ENCODE results near the gene GNPTG. TPM values are rescaled to one million over a fixed set of nuclear protein-coding genes. Genes with fewer than 3 reads are reported as not detected.

GNPTG gene
- total RNA-seq, 4 donors from 2014 or later = 53.8 to 130 (median 79.1) TPM

DNA sequence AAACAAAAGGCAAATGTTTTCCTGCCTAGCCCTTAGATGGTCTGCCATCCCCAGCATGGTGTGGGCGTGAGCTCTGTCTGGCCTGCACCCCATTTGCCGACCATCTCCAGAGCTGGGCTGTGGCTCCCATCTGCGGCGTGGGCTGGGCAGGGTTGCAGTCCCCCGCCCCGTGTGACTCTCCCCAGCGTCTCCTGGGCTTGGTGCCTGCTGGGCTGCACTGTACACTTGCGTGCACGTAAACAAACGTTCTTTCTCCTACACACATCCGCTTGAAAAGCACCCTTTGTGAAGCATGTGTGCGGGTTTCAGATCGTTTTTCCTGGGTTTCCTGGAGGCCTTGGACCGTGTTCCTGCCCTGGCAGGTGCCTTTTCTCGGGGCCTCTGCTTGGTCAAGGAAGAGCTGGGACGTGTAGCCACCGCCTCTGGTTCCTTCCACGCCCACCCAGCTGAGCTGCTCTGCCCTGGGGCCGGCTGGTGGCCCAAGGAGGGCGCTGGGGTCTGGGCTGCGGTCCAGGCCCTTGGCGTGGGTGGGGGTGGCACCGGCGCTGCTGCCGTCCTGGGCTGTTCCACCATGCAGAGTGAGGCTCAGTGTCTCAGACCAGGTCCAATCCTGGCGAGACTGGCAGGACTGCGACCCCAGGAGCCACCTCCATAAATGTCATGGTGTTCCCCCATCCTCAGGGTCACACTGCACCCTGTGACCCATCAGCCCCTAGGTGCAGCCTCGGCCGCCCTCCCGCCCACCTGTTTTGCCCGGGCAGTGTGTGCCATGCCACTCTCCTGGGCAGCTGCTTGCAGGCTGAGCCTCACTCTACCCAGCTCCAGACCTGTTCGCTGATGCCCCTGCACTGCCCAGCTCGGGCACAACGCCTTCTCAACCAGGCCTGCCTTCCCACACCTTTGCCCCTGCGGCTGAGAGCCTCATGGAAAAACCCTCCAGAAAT lies 28.2 kb upstream of the GNPTG start:
- WGBS, 2 donors (ENCODE audit: low coverage in 1 of 2) = 85% methylated on average over 35 of the region's 35 CpGs; no CpG with 5 or more reads in 1 of the 2 donors
- Histone ChIP-seq H3K4me3 (no peak overlapping the region), H3K27me3 (no peaks in the 10 kb centered on the region), H3K27ac (no peak overlapping the region), H3K36me3 (peaks cover 0 to 44% (median 18%) of the 10 kb centered on the region in 4 donors), H3K4me1 (no peaks in the 10 kb centered on the region), H3K9me3 (no peaks in the 10 kb centered on the region)
- no peak for DNase-seq
- in situ Hi-C loops (cut with MboI; ENCODE audit: low pct_ligation_motif_present in 1 of 4, low pct_unique_long_range_greater_than_20kb in 1 of 4, low sequenced_read_pairs in 3 of 4) (no loop called here), intact Hi-C loops (cut with DNase I; ENCODE audit: low total_unique reads) (no loop called here)
- no peak for TF ChIP-seq POLR2A (IDR thresholded peaks at IDR 0.05)
- no peak for TF ChIP-seq EP300 (IDR thresholded peaks at IDR 0.05; ENCODE audit: low read depth)
- TF ChIP-seq, protein P1, sequence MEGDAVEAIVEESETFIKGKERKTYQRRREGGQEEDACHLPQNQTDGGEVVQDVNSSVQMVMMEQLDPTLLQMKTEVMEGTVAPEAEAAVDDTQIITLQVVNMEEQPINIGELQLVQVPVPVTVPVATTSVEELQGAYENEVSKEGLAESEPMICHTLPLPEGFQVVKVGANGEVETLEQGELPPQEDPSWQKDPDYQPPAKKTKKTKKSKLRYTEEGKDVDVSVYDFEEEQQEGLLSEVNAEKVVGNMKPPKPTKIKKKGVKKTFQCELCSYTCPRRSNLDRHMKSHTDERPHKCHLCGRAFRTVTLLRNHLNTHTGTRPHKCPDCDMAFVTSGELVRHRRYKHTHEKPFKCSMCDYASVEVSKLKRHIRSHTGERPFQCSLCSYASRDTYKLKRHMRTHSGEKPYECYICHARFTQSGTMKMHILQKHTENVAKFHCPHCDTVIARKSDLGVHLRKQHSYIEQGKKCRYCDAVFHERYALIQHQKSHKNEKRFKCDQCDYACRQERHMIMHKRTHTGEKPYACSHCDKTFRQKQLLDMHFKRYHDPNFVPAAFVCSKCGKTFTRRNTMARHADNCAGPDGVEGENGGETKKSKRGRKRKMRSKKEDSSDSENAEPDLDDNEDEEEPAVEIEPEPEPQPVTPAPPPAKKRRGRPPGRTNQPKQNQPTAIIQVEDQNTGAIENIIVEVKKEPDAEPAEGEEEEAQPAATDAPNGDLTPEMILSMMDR (IDR thresholded peaks at IDR 0.05) = no peak

DNA sequence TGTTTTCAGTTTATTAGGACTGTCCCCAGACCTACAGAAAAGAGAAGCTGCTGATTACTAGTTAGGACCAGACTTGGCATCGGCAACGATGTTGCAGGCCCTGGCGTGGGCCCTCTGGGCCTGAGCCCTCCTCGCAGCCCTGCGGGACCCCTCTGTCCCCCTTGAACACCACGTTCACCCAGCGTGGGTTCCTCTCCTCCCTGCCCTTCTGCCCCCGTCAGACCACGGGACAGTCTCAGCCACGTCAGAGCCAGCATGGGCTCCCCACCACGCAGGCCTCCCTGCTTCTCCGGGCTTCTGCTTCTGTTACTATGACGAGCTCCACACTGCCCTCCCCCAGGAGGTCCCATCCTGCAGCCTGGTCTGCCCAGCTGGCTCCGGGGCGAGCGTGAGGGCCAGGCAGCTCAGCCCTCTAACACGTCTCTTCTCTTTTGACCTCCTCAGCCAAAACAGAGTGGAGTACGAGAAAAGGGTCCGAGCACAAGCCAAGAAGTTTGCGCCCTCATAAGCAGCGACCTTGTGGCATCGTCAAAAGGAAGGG lies 27.4 kb upstream of the GNPTG start:
- in situ Hi-C loops (cut with MboI; ENCODE audit: low pct_ligation_motif_present in 1 of 4, low pct_unique_long_range_greater_than_20kb in 1 of 4, low sequenced_read_pairs in 3 of 4) (no loop called here), intact Hi-C loops (cut with DNase I; ENCODE audit: low total_unique reads) (no loop called here)
- no peaks in the 10 kb centered on the region for H3K9me3 ChIP-seq
- DNase-seq = no peak
- H3K27me3 ChIP-seq = no peaks in the 10 kb centered on the region
- peaks cover 0 to 36% (median 16%) of the 10 kb centered on the region in 4 donors for H3K36me3 ChIP-seq
- no peaks in the 10 kb centered on the region for H3K4me1 ChIP-seq
- TF ChIP-seq EP300 (IDR thresholded peaks at IDR 0.05; ENCODE audit: low read depth) (no peak), POLR2A (IDR thresholded peaks at IDR 0.05) (no peak), POLR2AphosphoS5 (IDR thresholded peaks at IDR 0.05) (no peak)
- TF ChIP-seq, protein P1 (IDR thresholded peaks at IDR 0.05) = no peak
- no peak overlapping the region for H3K27ac ChIP-seq
- no peak overlapping the region for H3K4me3 ChIP-seq
- 81 to 87% methylated on average over 9 to 22 of the region's 22 CpGs for WGBS, 2 donors (ENCODE audit: low coverage in 1 of 2)

DNA sequence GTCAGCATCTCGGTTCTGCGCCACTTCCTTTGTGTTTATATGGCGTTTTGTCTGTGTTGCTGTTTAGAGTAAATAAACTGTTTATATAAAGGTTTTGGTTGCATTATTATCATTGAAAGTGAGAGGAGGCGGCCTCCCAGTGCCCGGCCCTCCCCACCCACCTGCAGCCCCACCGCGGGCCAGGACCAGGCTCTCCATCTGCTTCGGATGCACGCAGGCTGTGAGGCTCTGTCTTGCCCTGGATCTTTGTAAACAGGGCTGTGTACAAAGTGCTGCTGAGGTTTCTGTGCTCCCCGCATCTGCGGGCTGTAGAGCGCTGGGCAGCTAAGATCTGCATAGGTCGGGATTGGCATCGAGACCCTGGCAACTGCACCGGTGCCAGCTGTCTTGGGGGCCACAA lies 26.5 kb upstream of the GNPTG start:
- Histone ChIP-seq H3K36me3 (peaks cover 0 to 27% (median 11%) of the 10 kb centered on the region in 4 donors), H3K27ac (peak overlapping the region in 2 of 4 donors; percentile 25 to 51), H3K4me3 (no peak overlapping the region), H3K9me3 (no peaks in the 10 kb centered on the region), H3K4me1 (no peaks in the 10 kb centered on the region), H3K27me3 (no peaks in the 10 kb centered on the region)
- intact Hi-C loops (cut with DNase I; ENCODE audit: low total_unique reads) = no loop called here
- no peak for TF ChIP-seq EP300 (IDR thresholded peaks at IDR 0.05; ENCODE audit: low read depth)
- no peak for TF ChIP-seq POLR2AphosphoS5 (IDR thresholded peaks at IDR 0.05)
- TF ChIP-seq, protein P1 (IDR thresholded peaks at IDR 0.05) = no peak
- 88% methylated on average over 15 of the region's 15 CpGs; no CpG with 5 or more reads in 1 of the 2 donors for WGBS, 2 donors (ENCODE audit: low coverage in 1 of 2)
- in situ Hi-C loops (cut with MboI; ENCODE audit: low pct_ligation_motif_present in 1 of 4, low pct_unique_long_range_greater_than_20kb in 1 of 4, low sequenced_read_pairs in 3 of 4) = no loop called here
- no peak for DNase-seq

DNA sequence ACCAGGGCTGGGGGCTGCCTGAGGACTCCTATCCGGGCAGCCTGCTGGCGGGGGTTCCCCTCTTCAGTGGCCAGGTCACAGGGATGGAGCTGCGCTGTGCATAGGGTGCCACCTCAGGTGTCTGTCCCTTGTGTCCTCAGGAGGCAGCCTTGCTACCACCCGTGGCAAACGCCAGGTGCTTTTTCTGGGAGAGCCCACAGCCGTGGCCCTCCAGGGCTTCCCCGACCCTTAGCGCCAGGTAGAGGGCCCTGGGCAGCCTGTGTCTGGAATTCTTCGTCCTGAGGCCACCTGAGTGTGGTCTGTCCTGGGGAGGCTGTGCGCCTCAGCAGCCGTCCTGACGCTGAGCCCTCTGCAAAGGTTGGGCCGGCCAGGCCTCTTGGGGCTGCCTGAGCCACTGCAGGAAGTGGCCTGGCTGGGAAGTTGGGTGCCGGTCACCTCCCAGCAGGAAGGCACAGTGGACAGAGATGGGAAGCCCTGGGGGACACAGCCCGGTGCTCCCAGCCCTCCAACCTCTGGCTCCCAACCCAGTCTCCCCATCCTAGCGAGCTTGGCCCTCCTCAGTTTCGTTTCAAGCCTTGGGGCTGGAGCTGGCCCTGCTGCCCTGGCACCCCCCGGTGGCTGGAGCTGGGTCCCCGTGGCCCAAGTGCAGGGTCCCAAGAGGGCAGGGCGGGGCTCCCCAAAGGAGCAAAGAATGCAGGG lies 25.9 kb upstream of the GNPTG start:
- Histone ChIP-seq H3K36me3 (peaks cover 0 to 22% (median 9%) of the 10 kb centered on the region in 4 donors), H3K4me1 (no peaks in the 10 kb centered on the region), H3K9me3 (no peaks in the 10 kb centered on the region), H3K4me3 (no peak overlapping the region), H3K27me3 (peaks cover under 1% of the 10 kb centered on the region), H3K27ac (peak overlapping the region in 2 of 4 donors; percentile 25 to 51)
- intact Hi-C loops (cut with DNase I; ENCODE audit: low total_unique reads) = no loop called here
- in situ Hi-C loops (cut with MboI; ENCODE audit: low pct_ligation_motif_present in 1 of 4, low pct_unique_long_range_greater_than_20kb in 1 of 4, low sequenced_read_pairs in 3 of 4) = no loop called here
- 65% methylated on average over 18 of the region's 20 CpGs; no CpG with 5 or more reads in 1 of the 2 donors for WGBS, 2 donors (ENCODE audit: low coverage in 1 of 2)
- TF ChIP-seq, protein P1 (IDR thresholded peaks at IDR 0.05) = no peak
- TF ChIP-seq POLR2A (IDR thresholded peaks at IDR 0.05) (no peak), POLR2AphosphoS5 (IDR thresholded peaks at IDR 0.05) (no peak), EP300 (IDR thresholded peaks at IDR 0.05; ENCODE audit: low read depth) (no peak)
- no peak for DNase-seq

All from transverse colon (tissue), 4 donors.